ENCODE results near the gene DNAH1. TPM values are rescaled to one million over a fixed set of nuclear protein-coding genes. Genes with fewer than 3 reads are reported as not detected.
A peak's percentile ranks its signal among the peaks of the same experiment; 100 is the strongest.

The DNAH1 gene
- total RNA-seq, 4 donors from 2014 or later, result 19.3 to 103 (median 64.2) TPM

DNA sequence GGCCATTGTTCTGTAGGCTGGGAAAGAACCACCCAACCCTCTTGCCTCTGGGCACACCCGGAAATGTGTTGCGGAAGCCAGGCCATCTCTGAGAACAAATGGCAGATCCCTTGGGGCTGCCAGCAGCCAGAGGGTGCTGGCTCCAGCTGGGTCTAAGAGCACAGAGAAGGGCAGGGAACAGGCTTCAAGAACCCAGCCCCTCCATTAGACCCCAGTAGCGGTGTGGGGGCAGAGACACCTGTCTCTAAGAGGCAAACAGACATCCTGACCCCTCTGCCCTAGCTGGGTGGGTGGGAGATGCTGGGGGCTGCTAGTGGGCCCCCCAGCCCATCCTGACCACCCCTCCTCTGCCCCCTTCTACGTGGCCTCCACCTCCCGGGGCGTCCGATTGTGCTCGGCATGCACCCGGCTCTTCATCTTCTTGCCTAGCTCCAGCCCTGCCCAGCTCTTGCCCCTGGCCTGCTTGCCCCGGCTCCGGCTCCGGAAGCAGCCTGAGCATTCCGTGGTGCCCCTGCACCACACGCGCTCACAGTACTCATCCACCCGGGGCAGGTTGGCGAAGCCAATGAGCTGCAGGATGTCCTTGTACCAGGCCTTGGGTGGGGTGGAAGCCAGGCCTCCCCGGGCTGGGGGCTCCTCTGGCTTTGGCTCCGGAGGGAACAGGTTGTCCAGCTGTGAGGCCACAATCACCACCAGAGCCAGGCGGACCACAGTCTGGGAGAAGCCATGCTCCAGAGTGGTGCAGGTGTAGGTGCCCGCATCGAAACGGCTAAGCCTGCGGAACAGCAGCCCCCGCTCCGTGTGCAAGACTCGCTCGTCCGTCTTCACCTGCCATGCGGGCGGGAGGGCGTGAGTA, 119.4 kb downstream of the DNAH1 start:
- Histone ChIP-seq H3K4me1 (peaks cover 0 to 26% (median 0%) of the 10 kb centered on the region in 4 donors), H3K9me3 (no peaks in the 10 kb centered on the region), H3K27ac (no peak overlapping the region), H3K36me3 (no peaks in the 10 kb centered on the region), H3K27me3 (no peaks in the 10 kb centered on the region), H3K4me3 (no peak overlapping the region)
- TF ChIP-seq, protein P1, sequence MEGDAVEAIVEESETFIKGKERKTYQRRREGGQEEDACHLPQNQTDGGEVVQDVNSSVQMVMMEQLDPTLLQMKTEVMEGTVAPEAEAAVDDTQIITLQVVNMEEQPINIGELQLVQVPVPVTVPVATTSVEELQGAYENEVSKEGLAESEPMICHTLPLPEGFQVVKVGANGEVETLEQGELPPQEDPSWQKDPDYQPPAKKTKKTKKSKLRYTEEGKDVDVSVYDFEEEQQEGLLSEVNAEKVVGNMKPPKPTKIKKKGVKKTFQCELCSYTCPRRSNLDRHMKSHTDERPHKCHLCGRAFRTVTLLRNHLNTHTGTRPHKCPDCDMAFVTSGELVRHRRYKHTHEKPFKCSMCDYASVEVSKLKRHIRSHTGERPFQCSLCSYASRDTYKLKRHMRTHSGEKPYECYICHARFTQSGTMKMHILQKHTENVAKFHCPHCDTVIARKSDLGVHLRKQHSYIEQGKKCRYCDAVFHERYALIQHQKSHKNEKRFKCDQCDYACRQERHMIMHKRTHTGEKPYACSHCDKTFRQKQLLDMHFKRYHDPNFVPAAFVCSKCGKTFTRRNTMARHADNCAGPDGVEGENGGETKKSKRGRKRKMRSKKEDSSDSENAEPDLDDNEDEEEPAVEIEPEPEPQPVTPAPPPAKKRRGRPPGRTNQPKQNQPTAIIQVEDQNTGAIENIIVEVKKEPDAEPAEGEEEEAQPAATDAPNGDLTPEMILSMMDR (IDR thresholded peaks at IDR 0.05), result no peak
- TF ChIP-seq POLR2A (IDR thresholded peaks at IDR 0.05), result no peak
- no peak for DNase-seq

- Histone ChIP-seq H3K4me3 (no peak overlapping the region), H3K27me3 (no peaks in the 10 kb centered on the region), H3K4me1 (peaks cover 0 to 26% (median 0%) of the 10 kb centered on the region in 4 donors), H3K27ac (no peak overlapping the region), H3K9me3 (no peaks in the 10 kb centered on the region), H3K36me3 (no peaks in the 10 kb centered on the region)
- peak in 2 of 3 donors; percentile 40 to 43 for DNase-seq
- TF ChIP-seq POLR2A (IDR thresholded peaks at IDR 0.05), result no peak
Observed at GRCh38 chr3:52436500-52437149, 120.5 kb downstream of the DNAH1 start.

- Histone ChIP-seq H3K4me3 (peak overlapping the region in 1 of 4 donors; percentile 7), H3K4me1 (peaks cover 0 to 24% (median 0%) of the 10 kb centered on the region in 4 donors), H3K27me3 (no peaks in the 10 kb centered on the region), H3K9me3 (no peaks in the 10 kb centered on the region), H3K27ac (no peak overlapping the region), H3K36me3 (no peaks in the 10 kb centered on the region)
- peak in 2 of 3 donors; percentile 69 to 78 for DNase-seq
- no peak for TF ChIP-seq POLR2A (IDR thresholded peaks at IDR 0.05)
- TF ChIP-seq, protein P1 (IDR thresholded peaks at IDR 0.05), result no peak
Observed at GRCh38 chr3:52437326-52438103, 121.4 kb downstream of the DNAH1 start.

DNA sequence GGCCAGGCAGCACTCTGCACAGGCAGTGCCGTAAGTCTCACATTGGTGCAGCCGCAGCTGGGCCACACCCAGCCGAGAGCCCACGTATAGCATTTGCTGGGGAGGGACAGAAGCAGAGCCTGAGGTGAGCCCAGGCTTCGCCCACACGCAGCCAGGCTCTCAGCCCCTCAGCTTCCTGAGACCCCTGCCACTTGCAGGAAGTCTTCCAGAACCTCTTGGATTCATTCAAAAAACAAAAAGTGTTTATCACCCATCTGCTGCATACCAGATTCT, 121.9 kb downstream of the DNAH1 start:
- Histone ChIP-seq H3K27me3 (no peaks in the 10 kb centered on the region), H3K4me3 (peak overlapping the region in 1 of 4 donors; percentile 7), H3K27ac (no peak overlapping the region), H3K4me1 (peaks cover 0 to 18% (median 0%) of the 10 kb centered on the region in 4 donors), H3K9me3 (no peaks in the 10 kb centered on the region), H3K36me3 (no peaks in the 10 kb centered on the region)
- TF ChIP-seq, protein P1 (IDR thresholded peaks at IDR 0.05), result no peak
- TF ChIP-seq POLR2A (IDR thresholded peaks at IDR 0.05), result no peak
- no peak for DNase-seq

- no peaks in the 10 kb centered on the region for H3K27me3 ChIP-seq
- peaks cover 0 to 11% (median 0%) of the 10 kb centered on the region in 4 donors for H3K4me1 ChIP-seq
- H3K4me3 ChIP-seq, result no peak overlapping the region
- H3K9me3 ChIP-seq, result no peaks in the 10 kb centered on the region
- TF ChIP-seq POLR2A (IDR thresholded peaks at IDR 0.05), result no peak
- TF ChIP-seq, protein P1 (IDR thresholded peaks at IDR 0.05), result no peak
- H3K36me3 ChIP-seq, result no peaks in the 10 kb centered on the region
- DNase-seq, result peak in 1 of 3 donors; percentile 23
- H3K27ac ChIP-seq, result no peak overlapping the region
Observed at GRCh38 chr3:52438579-52439425, 122.7 kb downstream of the DNAH1 start.

Measured in Peyer's patch (tissue), 4 donors.